ENCODE measurements around the gene FGD6. TPM values are rescaled to one million over a fixed set of nuclear protein-coding genes. Genes with fewer than 3 reads are reported as not detected.
A peak's percentile ranks its signal among the peaks of the same experiment; 100 is the strongest.

Gene FGD6
- total and polyA plus RNA-seq, 3 experiments from 2014 or later, result 0.36 to 0.92 (median 0.75) TPM

DNA sequence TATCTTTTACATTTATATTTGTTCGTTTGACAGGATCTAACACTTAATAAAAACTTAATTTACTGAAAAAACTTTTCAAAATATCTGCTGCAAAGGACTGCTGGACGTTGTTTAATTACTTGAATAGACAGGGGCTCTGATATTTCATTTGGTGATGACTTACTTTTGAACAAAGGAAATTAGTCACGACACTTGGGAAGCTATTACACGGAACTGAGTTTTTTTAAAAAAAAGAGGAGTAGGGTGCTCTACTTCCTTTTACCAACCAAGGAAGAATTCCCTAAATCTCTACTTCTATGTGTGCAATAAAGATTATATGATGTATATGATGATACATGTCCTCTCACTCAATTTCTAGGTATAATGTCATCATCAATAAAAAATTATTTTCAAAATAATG lies 4.7 kb downstream of the FGD6 start:
- H3K27me3 Mint-ChIP-seq, result peaks cover 5 to 28% of the 10 kb centered on the region in 2 donors
- H3K4me3 ChIP-seq (ENCODE audit: low read length), result no peak overlapping the region
- DNase-seq, result no peak
- peaks cover 0 to 7% (median 2%) of the 10 kb centered on the region in 3 donors for H3K36me3 Mint-ChIP-seq
- H3K4me3 Mint-ChIP-seq, result no peak overlapping the region
- peaks cover 6% of the 10 kb centered on the region for H3K4me1 ChIP-seq (ENCODE audit: insufficient read depth, low read length)
- peaks cover 8 to 11% (median 10%) of the 10 kb centered on the region in 3 donors for H3K4me1 Mint-ChIP-seq
- H3K36me3 ChIP-seq (ENCODE audit: insufficient read depth, low read length), result no peaks in the 10 kb centered on the region
- H3K27me3 ChIP-seq (ENCODE audit: insufficient read depth, low read length, poor library complexity, severe bottlenecking), result no peaks in the 10 kb centered on the region
- H3K9me3 ChIP-seq (ENCODE audit: low read length), result no peaks in the 10 kb centered on the region
- H3K9me3 Mint-ChIP-seq, result no peaks in the 10 kb centered on the region
- POLR2A ChIA-PET, result no interaction called here
- CTCF ChIA-PET, result no interaction called here
- no peak overlapping the region for H3K27ac Mint-ChIP-seq
- H3K27ac ChIP-seq (ENCODE audit: low read depth, low read length), result no peak overlapping the region

DNA sequence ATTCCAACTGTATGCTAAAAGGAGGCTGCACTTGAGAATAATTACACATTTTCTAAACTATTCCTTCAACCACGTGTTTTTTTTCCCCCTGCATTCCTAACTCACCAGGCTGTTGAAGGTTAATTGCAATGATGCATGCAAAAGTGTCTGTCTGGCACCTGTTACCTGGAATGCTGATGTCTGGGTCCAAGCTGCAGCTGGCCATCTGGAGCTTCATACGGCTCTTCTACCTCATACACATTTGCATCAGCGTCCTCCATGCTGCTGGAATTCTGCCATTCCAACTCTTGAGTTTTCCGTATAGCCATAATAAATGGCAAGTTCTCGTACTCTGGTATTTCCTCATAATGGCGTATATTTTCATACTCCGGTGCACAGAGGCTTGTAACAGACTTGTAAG lies 8.6 kb downstream of the FGD6 start:
- Mint-ChIP-seq H3K4me3 (no peak overlapping the region), H3K27ac (no peak overlapping the region), H3K9me3 (no peaks in the 10 kb centered on the region), H3K27me3 (peaks cover 1 to 20% of the 10 kb centered on the region in 2 donors), H3K36me3 (peaks cover 0 to 2% (median 0%) of the 10 kb centered on the region in 3 donors), H3K4me1 (no peaks in the 10 kb centered on the region)
- Histone ChIP-seq H3K27me3 (ENCODE audit: insufficient read depth, low read length, poor library complexity, severe bottlenecking) (no peaks in the 10 kb centered on the region), H3K4me3 (ENCODE audit: low read length) (no peak overlapping the region), H3K9me3 (ENCODE audit: low read length) (no peaks in the 10 kb centered on the region), H3K4me1 (ENCODE audit: insufficient read depth, low read length) (no peaks in the 10 kb centered on the region), H3K36me3 (ENCODE audit: insufficient read depth, low read length) (no peaks in the 10 kb centered on the region), H3K27ac (ENCODE audit: low read depth, low read length) (no peak overlapping the region)
- CTCF ChIA-PET, result interaction anchor here (1.5 kb wide), 1 partner anchor 135 kb away, joined by 3 read pairs; the partner anchor contains the start of gene NR2C1
- POLR2A ChIA-PET, result no interaction called here
- no peak for DNase-seq

DNA sequence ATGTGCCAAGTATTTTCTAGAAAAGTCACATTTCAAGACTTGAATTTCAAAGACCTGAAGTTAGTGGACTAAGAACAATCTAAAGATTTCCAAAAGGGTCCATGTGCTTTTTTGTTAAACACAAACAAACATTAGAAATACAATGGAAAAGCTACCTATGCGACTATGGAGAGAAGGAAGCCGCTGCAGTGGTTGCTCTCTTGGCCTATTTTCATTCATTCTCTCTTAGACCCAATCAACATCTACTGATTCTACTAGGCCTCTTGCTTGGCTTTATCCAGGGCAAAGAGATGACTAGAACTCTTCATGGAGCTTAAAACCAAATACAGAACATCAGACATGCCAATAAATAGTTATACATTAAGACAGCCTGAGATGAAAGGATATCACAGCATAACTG lies 9.9 kb downstream of the FGD6 start:
- Histone ChIP-seq H3K4me3 (ENCODE audit: low read length) (no peak overlapping the region), H3K27me3 (ENCODE audit: insufficient read depth, low read length, poor library complexity, severe bottlenecking) (no peaks in the 10 kb centered on the region), H3K9me3 (ENCODE audit: low read length) (no peaks in the 10 kb centered on the region), H3K27ac (ENCODE audit: low read depth, low read length) (no peak overlapping the region), H3K36me3 (ENCODE audit: insufficient read depth, low read length) (no peaks in the 10 kb centered on the region), H3K4me1 (ENCODE audit: insufficient read depth, low read length) (peaks cover 4% of the 10 kb centered on the region)
- CTCF ChIA-PET, result no interaction called here
- POLR2A ChIA-PET, result no interaction called here
- Mint-ChIP-seq H3K4me3 (no peak overlapping the region), H3K27ac (no peak overlapping the region), H3K9me3 (no peaks in the 10 kb centered on the region), H3K27me3 (peaks cover 1 to 17% of the 10 kb centered on the region in 2 donors), H3K4me1 (no peaks in the 10 kb centered on the region), H3K36me3 (peaks cover 0 to 2% (median 0%) of the 10 kb centered on the region in 3 donors)
- no peak for DNase-seq

DNA sequence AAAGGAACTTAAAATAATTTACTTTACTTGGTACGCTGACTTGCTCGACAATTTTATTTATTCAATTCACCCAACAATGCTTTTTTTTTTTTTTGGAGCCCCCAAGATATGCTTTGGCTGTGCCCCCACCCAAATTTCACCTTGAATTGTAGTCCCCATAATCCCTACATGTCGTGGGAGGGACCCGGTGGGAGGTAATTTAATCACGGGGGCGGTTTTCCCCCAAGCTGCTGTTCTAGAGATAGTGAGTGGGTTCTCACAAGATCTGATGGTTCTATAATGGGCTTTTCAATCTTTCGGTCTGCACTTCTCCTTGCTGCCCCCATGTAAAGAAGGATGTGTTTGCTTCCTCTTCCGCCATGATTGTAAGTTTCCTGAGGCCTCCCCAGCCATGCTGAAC lies 10.4 kb downstream of the FGD6 start:
- Histone ChIP-seq H3K4me3 (ENCODE audit: low read length) (no peak overlapping the region), H3K9me3 (ENCODE audit: low read length) (no peaks in the 10 kb centered on the region), H3K36me3 (ENCODE audit: insufficient read depth, low read length) (no peaks in the 10 kb centered on the region), H3K27ac (ENCODE audit: low read depth, low read length) (no peak overlapping the region), H3K27me3 (ENCODE audit: insufficient read depth, low read length, poor library complexity, severe bottlenecking) (no peaks in the 10 kb centered on the region), H3K4me1 (ENCODE audit: insufficient read depth, low read length) (peaks cover 4% of the 10 kb centered on the region)
- H3K4me1 Mint-ChIP-seq, result no peaks in the 10 kb centered on the region
- no peak overlapping the region for H3K27ac Mint-ChIP-seq
- peaks cover 0 to 2% (median 0%) of the 10 kb centered on the region in 3 donors for H3K36me3 Mint-ChIP-seq
- H3K9me3 Mint-ChIP-seq, result no peaks in the 10 kb centered on the region
- H3K4me3 Mint-ChIP-seq, result no peak overlapping the region
- no peak for DNase-seq
- H3K27me3 Mint-ChIP-seq, result peaks cover 1 to 14% of the 10 kb centered on the region in 2 donors
- ChIA-PET POLR2A (no interaction called here), CTCF (no interaction called here)

DNA sequence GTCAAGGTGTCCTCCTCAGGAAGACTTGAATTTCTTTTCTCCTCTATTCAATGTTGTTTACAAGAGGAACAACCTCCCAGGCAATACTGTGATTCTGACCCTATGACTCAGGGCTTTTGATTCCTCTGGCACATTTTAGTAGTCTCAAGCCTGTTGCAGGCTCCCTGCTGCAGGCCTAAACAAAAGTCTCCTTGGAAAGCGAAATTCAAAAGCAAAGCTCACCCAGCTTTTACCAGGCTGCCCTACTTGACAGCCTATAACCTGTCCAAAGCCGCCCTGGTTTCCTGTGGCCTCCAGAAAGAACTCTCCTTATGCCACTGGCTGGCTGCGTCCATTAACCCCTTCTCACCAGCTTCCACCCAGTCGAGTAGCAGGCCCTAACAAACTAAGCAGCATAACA lies 11.6 kb downstream of the FGD6 start:
- Histone ChIP-seq H3K27me3 (ENCODE audit: insufficient read depth, low read length, poor library complexity, severe bottlenecking) (no peaks in the 10 kb centered on the region), H3K9me3 (ENCODE audit: low read length) (no peaks in the 10 kb centered on the region), H3K27ac (ENCODE audit: low read depth, low read length) (peak overlapping the region; percentile 45), H3K36me3 (ENCODE audit: insufficient read depth, low read length) (no peaks in the 10 kb centered on the region), H3K4me1 (ENCODE audit: insufficient read depth, low read length) (peaks cover 4% of the 10 kb centered on the region), H3K4me3 (ENCODE audit: low read length) (no peak overlapping the region)
- no peak for DNase-seq
- Mint-ChIP-seq H3K27ac (no peak overlapping the region), H3K4me3 (no peak overlapping the region), H3K4me1 (no peaks in the 10 kb centered on the region), H3K27me3 (peaks cover 1 to 11% of the 10 kb centered on the region in 2 donors), H3K36me3 (peaks cover 0 to 1% (median 0%) of the 10 kb centered on the region in 3 donors), H3K9me3 (no peaks in the 10 kb centered on the region)
- ChIA-PET POLR2A (no interaction called here), CTCF (interaction anchor here (1.8 kb wide), 1 partner anchor 12 kb away, joined by 6 read pairs; the partner anchor contains the start of genes FGD6 and VEZT)

DNA sequence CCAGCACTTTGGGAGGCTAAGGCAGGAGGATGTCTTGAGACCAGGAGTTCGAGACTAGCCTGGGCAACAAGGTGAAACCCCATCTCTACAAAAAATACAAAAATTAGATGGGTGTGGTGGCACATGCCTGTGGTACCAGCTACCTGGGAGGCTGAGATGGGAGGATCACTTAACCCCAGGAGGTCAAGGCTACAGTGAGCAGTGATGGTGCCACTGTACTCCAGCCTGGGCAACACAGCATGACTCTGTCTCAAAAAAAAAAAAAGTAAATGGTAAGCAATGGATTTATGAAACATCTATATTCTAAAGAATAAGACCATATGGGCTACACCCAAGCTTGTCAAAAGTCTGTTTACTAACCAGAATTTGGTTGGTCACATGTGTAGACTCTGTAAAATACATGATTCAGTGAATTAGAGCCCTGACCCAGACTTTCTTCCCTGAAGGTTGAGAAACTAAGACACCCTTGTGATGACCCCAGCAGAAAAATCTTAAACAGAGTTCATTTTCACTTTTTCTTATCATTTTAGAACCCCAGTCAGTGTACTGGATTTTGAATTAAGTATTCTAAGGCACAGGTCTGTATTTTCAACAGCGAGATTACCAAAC lies 12.1 kb downstream of the FGD6 start:
- H3K9me3 ChIP-seq (ENCODE audit: low read length), result no peaks in the 10 kb centered on the region
- no peaks in the 10 kb centered on the region for H3K36me3 ChIP-seq (ENCODE audit: insufficient read depth, low read length)
- peaks cover 1 to 8% of the 10 kb centered on the region in 2 donors for H3K27me3 Mint-ChIP-seq
- H3K4me1 ChIP-seq (ENCODE audit: insufficient read depth, low read length), result peaks cover 4% of the 10 kb centered on the region
- ChIA-PET CTCF (interaction anchor here (1.8 kb wide), 1 partner anchor 12 kb away, joined by 6 read pairs; the partner anchor contains the start of genes FGD6 and VEZT), POLR2A (no interaction called here)
- peak overlapping the region; percentile 18 for H3K27ac ChIP-seq (ENCODE audit: low read depth, low read length)
- no peak overlapping the region for H3K4me3 Mint-ChIP-seq
- no peak for DNase-seq
- no peak overlapping the region for H3K27ac Mint-ChIP-seq
- H3K36me3 Mint-ChIP-seq, result no peaks in the 10 kb centered on the region
- no peaks in the 10 kb centered on the region for H3K27me3 ChIP-seq (ENCODE audit: insufficient read depth, low read length, poor library complexity, severe bottlenecking)
- H3K4me1 Mint-ChIP-seq, result no peaks in the 10 kb centered on the region
- no peaks in the 10 kb centered on the region for H3K9me3 Mint-ChIP-seq
- H3K4me3 ChIP-seq (ENCODE audit: low read length), result no peak overlapping the region

DNA sequence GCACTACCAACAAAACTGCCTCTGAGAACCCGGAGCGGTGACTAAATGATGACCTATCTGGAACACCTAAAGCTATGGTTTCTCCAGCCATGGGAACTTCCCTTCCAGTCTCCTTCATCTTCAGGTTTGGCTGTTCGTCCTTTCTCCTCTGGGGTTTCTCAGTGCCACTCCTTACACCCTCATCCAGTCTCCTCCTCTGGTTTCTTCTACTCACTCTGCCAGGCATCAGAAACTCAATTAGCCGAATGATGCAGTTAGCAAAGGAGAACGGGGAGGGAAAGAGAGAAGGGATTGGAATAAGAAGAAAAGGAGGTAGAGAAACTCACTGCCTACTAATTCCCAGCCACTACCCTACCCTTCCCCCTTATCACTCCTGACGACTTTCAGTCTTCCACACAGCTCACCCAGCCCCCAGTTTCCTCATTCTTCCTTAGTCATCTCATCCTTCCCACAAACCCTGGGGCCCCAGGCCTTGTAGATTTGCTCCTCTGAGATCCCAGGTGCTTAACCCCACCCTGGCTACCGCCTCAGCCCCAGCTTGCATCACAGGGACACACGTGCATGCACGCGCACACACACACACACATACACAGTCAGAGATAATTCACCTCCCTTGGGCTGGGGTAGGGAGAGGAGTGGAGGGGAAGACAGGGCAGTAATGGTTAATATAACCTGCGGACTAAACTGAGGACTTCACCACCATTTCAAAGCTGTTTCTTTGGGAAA lies 13.0 kb downstream of the FGD6 start:
- peaks cover 1 to 6% of the 10 kb centered on the region in 2 donors for H3K27me3 Mint-ChIP-seq
- H3K36me3 Mint-ChIP-seq, result no peaks in the 10 kb centered on the region
- peak overlapping the region in 1 of 8 donors; percentile 72 for H3K27ac Mint-ChIP-seq
- H3K9me3 Mint-ChIP-seq, result no peaks in the 10 kb centered on the region
- H3K4me1 Mint-ChIP-seq, result no peaks in the 10 kb centered on the region
- peaks cover 4% of the 10 kb centered on the region for H3K4me1 ChIP-seq (ENCODE audit: insufficient read depth, low read length)
- ChIA-PET CTCF (interaction anchor here (1.8 kb wide), 1 partner anchor 13 kb away, joined by 6 read pairs; the partner anchor contains the start of genes FGD6 and VEZT), POLR2A (no interaction called here)
- H3K27ac ChIP-seq (ENCODE audit: low read depth, low read length), result peak overlapping the region; percentile 58
- no peak overlapping the region for H3K4me3 ChIP-seq (ENCODE audit: low read length)
- H3K4me3 Mint-ChIP-seq, result no peak overlapping the region
- H3K27me3 ChIP-seq (ENCODE audit: insufficient read depth, low read length, poor library complexity, severe bottlenecking), result no peaks in the 10 kb centered on the region
- H3K9me3 ChIP-seq (ENCODE audit: low read length), result no peaks in the 10 kb centered on the region
- DNase-seq, result no peak
- H3K36me3 ChIP-seq (ENCODE audit: insufficient read depth, low read length), result no peaks in the 10 kb centered on the region

DNA sequence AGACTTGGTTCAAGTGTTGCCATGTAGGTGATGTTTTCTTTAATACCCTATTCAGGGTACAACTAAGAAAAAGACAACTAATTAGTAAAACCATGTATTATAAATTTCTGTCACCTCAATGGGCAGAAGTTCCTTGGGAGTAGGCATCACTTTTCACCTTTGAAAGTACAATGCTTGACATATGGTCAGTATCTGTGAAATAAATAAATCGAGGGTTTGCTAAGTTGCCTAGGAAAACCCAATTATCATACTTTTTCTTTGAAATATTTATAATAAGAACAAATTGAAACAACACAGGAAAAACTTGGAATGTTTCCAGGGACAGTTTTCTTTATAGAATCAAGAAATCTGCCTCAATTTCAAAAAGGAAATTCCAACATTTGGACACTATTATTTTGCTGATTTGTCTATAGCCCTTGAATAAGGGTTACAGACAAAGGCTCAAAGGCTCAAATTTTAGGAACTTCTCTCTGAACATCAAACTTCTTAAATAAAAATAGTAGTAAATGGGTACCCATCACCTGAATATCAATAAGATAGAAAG lies 13.7 kb downstream of the FGD6 start:
- Mint-ChIP-seq H3K36me3 (no peaks in the 10 kb centered on the region), H3K9me3 (no peaks in the 10 kb centered on the region), H3K4me3 (no peak overlapping the region), H3K4me1 (no peaks in the 10 kb centered on the region), H3K27me3 (peaks cover 0 to 4% of the 10 kb centered on the region in 2 donors), H3K27ac (peak overlapping the region in 2 of 8 donors; percentile 35 to 75)
- Histone ChIP-seq H3K4me3 (ENCODE audit: low read length) (no peak overlapping the region), H3K4me1 (ENCODE audit: insufficient read depth, low read length) (peaks cover 4% of the 10 kb centered on the region), H3K27me3 (ENCODE audit: insufficient read depth, low read length, poor library complexity, severe bottlenecking) (no peaks in the 10 kb centered on the region), H3K36me3 (ENCODE audit: insufficient read depth, low read length) (no peaks in the 10 kb centered on the region), H3K27ac (ENCODE audit: low read depth, low read length) (peak overlapping the region; percentile 58), H3K9me3 (ENCODE audit: low read length) (no peaks in the 10 kb centered on the region)
- POLR2A ChIA-PET, result no interaction called here
- DNase-seq, result no peak
- CTCF ChIA-PET, result no interaction called here
